Glutamatergic neuron (in vitro differentiated cells): ENCODE results near the gene OSBP2. TPM values are rescaled to one million over a fixed set of nuclear protein-coding genes. Genes with fewer than 3 reads are reported as not detected.
A peak's percentile ranks its signal among the peaks of the same experiment; 100 is the strongest.

Experiments
- DNase-seq: peaks from one replicate; pipeline ENCODE4 v3.0.0; 2022
- H3K27ac Mint-ChIP-seq: one replicate; pipeline ENCODE4 v1.8.0; 2020; ENCODE audit warnings: mild to moderate bottlenecking, mixed read lengths, inconsistent platforms; ENCODE audit not compliant: unreplicated experiment
- H3K27me3 Mint-ChIP-seq: one replicate; pipeline ENCODE4 v1.8.0; 2020; ENCODE audit warnings: mild to moderate bottlenecking, moderate library complexity, mixed read lengths, inconsistent platforms; ENCODE audit not compliant: unreplicated experiment
- H3K36me3 Mint-ChIP-seq: one replicate; pipeline ENCODE4 v1.8.0; 2020; ENCODE audit warnings: mild to moderate bottlenecking, mixed read lengths, inconsistent platforms; ENCODE audit not compliant: unreplicated experiment
- H3K4me1 Mint-ChIP-seq: one replicate; pipeline ENCODE4 v1.8.0; 2020; ENCODE audit warnings: mild to moderate bottlenecking, low read depth, mixed read lengths, inconsistent platforms; ENCODE audit not compliant: unreplicated experiment
- H3K4me3 Mint-ChIP-seq: one replicate; pipeline ENCODE4 v1.8.0; 2020; ENCODE audit warnings: mild to moderate bottlenecking, mixed read lengths, inconsistent platforms; ENCODE audit not compliant: unreplicated experiment
- H3K9me3 Mint-ChIP-seq: one replicate; pipeline ENCODE4 v1.8.0; 2020; ENCODE audit warnings: mild to moderate bottlenecking, moderate library complexity, mixed read lengths, inconsistent platforms; ENCODE audit not compliant: unreplicated experiment
- CTCF ChIP-seq: fragments of 200-600 bp; sonication (generic); IDR thresholded peaks from one replicate; pipeline ENCODE4 v1.5.0; 2021; ENCODE audit not compliant: partially characterized antibody, unreplicated experiment
- total RNA-seq: library from RNA; stranded (reverse); fragmentation: NEBNext Ultra II Directional; extraction: Animal tissue kit (Norgen Biotek cat#: 25700); gene quantifications from one replicate; pipeline ENCODE4 v1.2.1, GENCODE V29; 2021; ENCODE audit not compliant: unreplicated experiment

Gene OSBP2
- total RNA-seq, 1 donor from 2014 or later = 18.3 TPM

GRCh38 chr22:30947173-30947815 is 252.6 kb downstream of the OSBP2 start:
- Mint-ChIP-seq H3K27me3 (no peaks in the 10 kb centered on the region), H3K27ac (no peak overlapping the region), H3K36me3 (peaks cover 6% of the 10 kb centered on the region), H3K4me1 (peaks cover 2% of the 10 kb centered on the region), H3K4me3 (no peak overlapping the region), H3K9me3 (peaks cover 2% of the 10 kb centered on the region)
- TF ChIP-seq CTCF = no peak
- DNase-seq = peak; percentile 67

GRCh38 chr22:30947816-30948454 is 253.3 kb downstream of the OSBP2 start:
- DNase-seq = no peak
- Mint-ChIP-seq H3K27ac (no peak overlapping the region), H3K4me3 (no peak overlapping the region), H3K9me3 (peaks cover 2% of the 10 kb centered on the region), H3K36me3 (peaks cover 6% of the 10 kb centered on the region), H3K4me1 (peaks cover 2% of the 10 kb centered on the region), H3K27me3 (no peaks in the 10 kb centered on the region)
- TF ChIP-seq CTCF = no peak

GRCh38 chr22:30948930-30949342 is 254.3 kb downstream of the OSBP2 start:
- Mint-ChIP-seq H3K4me3 (no peak overlapping the region), H3K9me3 (peaks cover 2% of the 10 kb centered on the region), H3K4me1 (peaks cover 2% of the 10 kb centered on the region), H3K27ac (no peak overlapping the region), H3K36me3 (peaks cover 6% of the 10 kb centered on the region), H3K27me3 (no peaks in the 10 kb centered on the region)
- DNase-seq = no peak
- TF ChIP-seq CTCF = no peak

- no peaks in the 10 kb centered on the region for H3K27me3 Mint-ChIP-seq
- TF ChIP-seq CTCF = no peak
- H3K4me1 Mint-ChIP-seq = peaks cover 2% of the 10 kb centered on the region
- no peak overlapping the region for H3K4me3 Mint-ChIP-seq
- DNase-seq = no peak
- H3K27ac Mint-ChIP-seq = no peak overlapping the region
- peaks cover 6% of the 10 kb centered on the region for H3K36me3 Mint-ChIP-seq
- H3K9me3 Mint-ChIP-seq = peaks cover 2% of the 10 kb centered on the region
Observed at GRCh38 chr22:30949934-30950660, 255.4 kb downstream of the OSBP2 start.

- Mint-ChIP-seq H3K4me3 (no peak overlapping the region), H3K36me3 (no peaks in the 10 kb centered on the region), H3K4me1 (no peaks in the 10 kb centered on the region), H3K27me3 (no peaks in the 10 kb centered on the region), H3K9me3 (peaks cover 2% of the 10 kb centered on the region), H3K27ac (no peak overlapping the region)
- TF ChIP-seq CTCF = no peak
- no peak for DNase-seq
Observed at GRCh38 chr22:30953206-30953605, 258.5 kb downstream of the OSBP2 start.
